ENCODE data around the gene VPS33B.
"Not testable (repeated sequence)": the region's sequence is repeated elsewhere in the genome, so short reads cannot be mapped to it uniquely, and the experiment has no call there.

Gene VPS33B

DNA sequence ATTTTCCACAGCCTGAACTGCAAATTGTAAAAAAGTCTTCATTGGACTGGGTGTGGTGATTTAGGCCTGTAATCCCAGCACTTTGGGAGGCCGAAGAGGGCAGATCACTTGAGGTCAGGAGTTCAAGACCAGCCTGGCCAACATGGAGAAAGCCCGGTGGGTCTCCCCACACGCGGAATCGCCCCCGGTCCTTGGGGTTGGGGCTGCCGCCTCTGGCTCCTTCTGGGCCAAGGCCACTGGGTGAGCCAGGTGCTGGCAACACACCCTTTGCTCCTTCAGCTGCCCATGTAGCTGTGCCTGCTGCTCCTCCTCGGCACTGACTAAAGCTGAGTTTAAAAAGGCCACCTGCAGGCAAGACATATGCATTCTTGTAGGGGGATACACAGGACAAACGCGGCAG is 9.4 kb upstream of the VPS33B start:
- TF ChIP-seq, protein P1, sequence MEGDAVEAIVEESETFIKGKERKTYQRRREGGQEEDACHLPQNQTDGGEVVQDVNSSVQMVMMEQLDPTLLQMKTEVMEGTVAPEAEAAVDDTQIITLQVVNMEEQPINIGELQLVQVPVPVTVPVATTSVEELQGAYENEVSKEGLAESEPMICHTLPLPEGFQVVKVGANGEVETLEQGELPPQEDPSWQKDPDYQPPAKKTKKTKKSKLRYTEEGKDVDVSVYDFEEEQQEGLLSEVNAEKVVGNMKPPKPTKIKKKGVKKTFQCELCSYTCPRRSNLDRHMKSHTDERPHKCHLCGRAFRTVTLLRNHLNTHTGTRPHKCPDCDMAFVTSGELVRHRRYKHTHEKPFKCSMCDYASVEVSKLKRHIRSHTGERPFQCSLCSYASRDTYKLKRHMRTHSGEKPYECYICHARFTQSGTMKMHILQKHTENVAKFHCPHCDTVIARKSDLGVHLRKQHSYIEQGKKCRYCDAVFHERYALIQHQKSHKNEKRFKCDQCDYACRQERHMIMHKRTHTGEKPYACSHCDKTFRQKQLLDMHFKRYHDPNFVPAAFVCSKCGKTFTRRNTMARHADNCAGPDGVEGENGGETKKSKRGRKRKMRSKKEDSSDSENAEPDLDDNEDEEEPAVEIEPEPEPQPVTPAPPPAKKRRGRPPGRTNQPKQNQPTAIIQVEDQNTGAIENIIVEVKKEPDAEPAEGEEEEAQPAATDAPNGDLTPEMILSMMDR (IDR thresholded peaks at IDR 0.05; ENCODE audit: extremely low read depth, missing control alignments) = no peak
- DNase-seq (ENCODE audit: low spot score) = no peak

DNA sequence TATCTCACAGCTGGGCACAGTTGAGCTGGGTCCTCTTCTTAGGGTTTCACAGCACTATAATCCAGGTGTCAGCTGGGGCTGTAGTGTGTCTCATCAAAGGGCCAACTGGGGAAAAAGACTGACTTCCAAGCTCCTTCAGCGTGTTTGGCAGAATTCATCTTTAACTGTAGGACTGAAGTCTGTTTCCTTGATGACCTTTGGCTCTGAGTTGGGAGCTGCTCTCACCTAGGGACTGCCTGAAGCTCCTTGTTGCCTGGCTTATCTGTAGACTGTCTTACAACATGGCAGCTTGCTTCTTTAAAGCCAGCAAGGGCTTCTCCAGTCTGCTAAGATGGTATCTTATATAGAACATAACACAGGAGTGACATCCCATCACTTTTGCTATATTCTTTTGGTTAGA is 5.3 kb upstream of the VPS33B start:
- TF ChIP-seq, protein P1 (IDR thresholded peaks at IDR 0.05; ENCODE audit: extremely low read depth, missing control alignments) = no peak
- DNase-seq (ENCODE audit: low spot score) = no peak

- TF ChIP-seq, protein P1 (IDR thresholded peaks at IDR 0.05; ENCODE audit: extremely low read depth, missing control alignments) = no peak
- DNase-seq (ENCODE audit: low spot score) = no peak
These were observed 1.3 kb upstream of the VPS33B start for GRCh38 chr15:91023720-91024119.

GRCh38 chr15:91022832-91023129 is 387 bp upstream of the VPS33B start:
- DNase-seq (ENCODE audit: low spot score) = peak; percentile 22
- TF ChIP-seq, protein P1 (IDR thresholded peaks at IDR 0.05; ENCODE audit: extremely low read depth, missing control alignments) = no peak

DNA sequence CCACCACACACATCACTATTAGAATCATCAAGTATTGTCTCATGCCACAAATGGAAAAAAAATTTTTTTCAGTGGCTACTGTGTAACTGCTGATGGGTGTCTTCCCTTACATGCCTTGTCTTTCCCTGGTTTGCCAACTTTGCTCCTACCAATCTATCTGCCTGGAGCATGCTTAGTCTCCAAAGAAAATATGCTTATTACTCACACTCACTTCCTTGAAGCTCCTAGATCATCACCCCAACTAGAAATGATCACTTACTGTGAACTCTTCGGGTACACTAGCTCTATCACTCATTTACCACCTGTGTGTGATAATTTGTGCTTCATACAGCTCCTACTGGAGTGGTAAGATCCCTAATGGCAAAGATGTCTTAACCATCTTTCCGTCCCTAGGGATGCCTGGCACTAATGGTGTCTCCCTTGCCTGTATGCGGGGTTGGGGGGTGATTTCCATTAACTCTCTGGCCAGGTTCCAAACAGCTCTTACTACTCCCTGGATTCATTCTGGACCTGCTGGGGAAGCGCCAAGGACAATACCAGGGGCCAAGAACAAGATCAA is 799 bp downstream of the VPS33B start:
- no peak for DNase-seq (ENCODE audit: low spot score)
- TF ChIP-seq, protein P1 (IDR thresholded peaks at IDR 0.05; ENCODE audit: extremely low read depth, missing control alignments) = no peak

DNA sequence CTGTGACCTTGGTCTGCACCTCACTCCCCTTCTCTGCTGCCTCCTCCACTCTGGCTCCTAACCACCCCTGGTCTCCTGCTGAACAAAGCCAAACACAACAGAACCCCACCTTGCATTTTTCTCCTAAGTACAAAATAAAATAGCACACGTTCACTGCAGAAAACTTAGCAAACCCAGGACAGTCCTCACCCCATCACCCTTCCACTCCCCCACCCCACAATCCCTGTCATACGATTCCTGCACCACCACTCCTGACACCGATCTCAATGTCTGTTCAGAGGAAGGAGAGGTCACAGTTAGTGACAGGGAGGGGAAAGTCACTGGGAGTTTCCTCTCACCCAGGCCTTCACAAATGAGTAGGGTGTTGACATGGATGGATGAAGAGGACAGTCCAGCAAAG is 4.2 kb downstream of the VPS33B start:
- peak; percentile 20 for DNase-seq (ENCODE audit: low spot score)
- TF ChIP-seq, protein P1 (IDR thresholded peaks at IDR 0.05; ENCODE audit: extremely low read depth, missing control alignments) = no peak

- TF ChIP-seq, protein P1 (IDR thresholded peaks at IDR 0.05; ENCODE audit: extremely low read depth, missing control alignments) = no peak
- no peak for DNase-seq (ENCODE audit: low spot score)
These were observed 4.7 kb downstream of the VPS33B start for GRCh38 chr15:91017716-91018115.

- not testable (repeated sequence) for DNase-seq (ENCODE audit: low spot score)
These were observed 8.7 kb downstream of the VPS33B start for GRCh38 chr15:91013701-91014100.
